ENCODE data around the gene FAAH2. TPM values are rescaled to one million over a fixed set of nuclear protein-coding genes. Genes with fewer than 3 reads are reported as not detected.

The FAAH2 gene
- total RNA-seq, 4 donors from 2014 or later: 7.4 to 13.7 (median 12.4) TPM

DNA sequence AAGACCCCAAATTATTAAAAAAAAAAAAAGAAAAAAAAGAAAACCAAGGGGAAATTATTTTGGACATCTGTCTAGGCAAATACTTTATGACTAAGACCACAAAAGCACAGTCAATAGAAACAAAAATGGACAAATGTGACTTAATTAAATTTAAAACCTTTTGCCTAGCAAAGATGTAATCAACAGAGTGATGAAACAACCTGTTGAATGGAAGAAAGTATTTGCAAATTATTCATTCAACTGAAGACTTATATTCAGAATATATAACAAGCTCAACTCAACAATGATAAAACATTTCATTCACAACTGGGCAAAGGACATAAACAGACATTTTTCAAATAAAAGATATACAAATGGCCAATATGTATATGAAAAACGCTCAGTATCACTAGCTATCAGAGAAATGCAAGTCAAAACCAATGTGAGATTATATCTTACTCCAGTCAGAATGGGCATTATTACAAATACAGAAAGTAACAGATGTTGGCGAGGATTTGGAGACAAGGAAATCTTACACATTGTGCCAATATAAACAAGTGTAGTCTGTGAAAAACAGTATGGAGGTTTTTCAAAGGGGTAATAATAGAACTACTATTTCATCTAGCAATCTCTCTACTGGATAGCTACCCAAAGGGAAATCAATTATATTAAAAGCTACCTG is 67.1 kb downstream of the FAAH2 start:
- H3K27me3 ChIP-seq: no peaks in the 10 kb centered on the region
- TF ChIP-seq, protein P1, sequence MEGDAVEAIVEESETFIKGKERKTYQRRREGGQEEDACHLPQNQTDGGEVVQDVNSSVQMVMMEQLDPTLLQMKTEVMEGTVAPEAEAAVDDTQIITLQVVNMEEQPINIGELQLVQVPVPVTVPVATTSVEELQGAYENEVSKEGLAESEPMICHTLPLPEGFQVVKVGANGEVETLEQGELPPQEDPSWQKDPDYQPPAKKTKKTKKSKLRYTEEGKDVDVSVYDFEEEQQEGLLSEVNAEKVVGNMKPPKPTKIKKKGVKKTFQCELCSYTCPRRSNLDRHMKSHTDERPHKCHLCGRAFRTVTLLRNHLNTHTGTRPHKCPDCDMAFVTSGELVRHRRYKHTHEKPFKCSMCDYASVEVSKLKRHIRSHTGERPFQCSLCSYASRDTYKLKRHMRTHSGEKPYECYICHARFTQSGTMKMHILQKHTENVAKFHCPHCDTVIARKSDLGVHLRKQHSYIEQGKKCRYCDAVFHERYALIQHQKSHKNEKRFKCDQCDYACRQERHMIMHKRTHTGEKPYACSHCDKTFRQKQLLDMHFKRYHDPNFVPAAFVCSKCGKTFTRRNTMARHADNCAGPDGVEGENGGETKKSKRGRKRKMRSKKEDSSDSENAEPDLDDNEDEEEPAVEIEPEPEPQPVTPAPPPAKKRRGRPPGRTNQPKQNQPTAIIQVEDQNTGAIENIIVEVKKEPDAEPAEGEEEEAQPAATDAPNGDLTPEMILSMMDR (IDR thresholded peaks at IDR 0.05): no peak
- no peak for TF ChIP-seq POLR2A (IDR thresholded peaks at IDR 0.05)
- intact Hi-C loops (cut with DNase I): no loop called here
- WGBS, 2 donors: 70 to 90% methylated on average over 2 of the region's 2 CpGs
- no peak overlapping the region for H3K4me3 ChIP-seq (replicated peaks in 1 of 3)
- no peaks in the 10 kb centered on the region for H3K4me1 ChIP-seq
- H3K9me3 ChIP-seq: no peaks in the 10 kb centered on the region
- H3K27ac ChIP-seq: no peak overlapping the region
- DNase-seq: no peak
- H3K36me3 ChIP-seq: no peaks in the 10 kb centered on the region

DNA sequence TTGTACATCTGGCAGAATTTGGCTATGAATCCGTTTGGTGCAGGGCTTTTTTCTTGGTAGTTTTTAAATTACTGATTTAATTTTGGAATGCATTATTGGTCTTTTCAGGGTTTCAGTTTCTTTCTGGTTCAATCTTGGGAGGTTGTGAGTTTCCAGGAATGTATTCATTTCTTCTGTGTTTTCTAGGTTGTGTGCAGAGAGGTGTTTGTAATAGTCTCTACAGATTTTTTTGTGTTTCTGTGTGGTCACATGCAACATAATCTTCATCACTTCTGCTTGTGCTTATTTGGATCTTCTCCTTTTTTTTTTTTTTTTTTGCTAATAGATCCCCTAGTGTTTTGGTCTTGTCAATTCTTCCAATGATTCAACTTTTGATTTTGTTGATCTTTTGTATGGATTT is 77.6 kb downstream of the FAAH2 start:
- no peak for DNase-seq
- no peaks in the 10 kb centered on the region for H3K36me3 ChIP-seq
- H3K27me3 ChIP-seq: no peaks in the 10 kb centered on the region
- H3K4me1 ChIP-seq: no peaks in the 10 kb centered on the region
- no peak overlapping the region for H3K27ac ChIP-seq
- 78 to 87% methylated on average over 1 of the region's 1 CpG for WGBS, 2 donors
- H3K9me3 ChIP-seq: no peaks in the 10 kb centered on the region
- TF ChIP-seq, protein P1 (IDR thresholded peaks at IDR 0.05): no peak
- no peak for TF ChIP-seq POLR2A (IDR thresholded peaks at IDR 0.05)
- H3K4me3 ChIP-seq (replicated peaks in 1 of 3): no peak overlapping the region
- intact Hi-C loops (cut with DNase I): no loop called here

DNA sequence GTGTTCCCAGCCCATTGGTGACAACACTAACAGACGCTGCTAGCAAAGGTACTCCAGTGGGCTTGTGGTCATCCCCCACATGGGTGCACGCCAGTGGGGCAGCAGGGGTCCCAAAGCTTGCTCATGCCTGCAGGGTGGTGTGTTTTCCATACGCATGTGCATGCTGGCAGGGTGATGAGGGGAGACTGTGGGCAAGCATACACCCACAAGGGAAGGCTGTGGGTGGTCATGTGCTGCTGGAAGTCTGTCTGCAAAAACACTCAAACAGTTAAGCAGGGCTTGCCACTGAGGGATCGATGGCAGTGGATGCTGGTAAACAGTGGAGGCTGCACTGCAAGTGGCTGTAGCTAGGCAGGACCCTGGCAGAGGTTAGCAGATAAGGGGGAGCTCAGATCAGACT is 79.9 kb downstream of the FAAH2 start:
- no peak overlapping the region for H3K4me3 ChIP-seq (replicated peaks in 1 of 3)
- WGBS, 2 donors: 93 to 100% methylated on average over 3 of the region's 4 CpGs

DNA sequence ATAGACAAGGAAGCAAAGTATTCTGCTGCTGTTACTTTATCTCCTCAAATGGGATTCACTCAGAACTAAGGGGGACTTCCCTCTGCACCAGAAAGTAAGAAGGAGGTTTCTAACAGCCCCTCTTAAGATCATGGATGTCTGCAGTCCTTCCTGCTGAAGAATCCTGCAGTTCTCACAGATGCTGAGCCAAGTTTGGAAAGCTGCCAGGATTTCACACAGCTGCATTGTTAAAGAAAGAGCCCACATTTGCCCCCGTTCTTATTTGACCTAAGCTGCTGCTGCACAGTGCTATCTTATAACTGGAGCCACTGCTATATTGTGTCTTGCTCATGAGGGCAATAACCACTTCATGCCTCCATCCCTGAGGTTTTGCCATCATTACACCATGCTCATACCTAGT is 81.1 kb downstream of the FAAH2 start:
- Histone ChIP-seq H3K27ac (no peak overlapping the region), H3K4me1 (no peaks in the 10 kb centered on the region), H3K36me3 (no peaks in the 10 kb centered on the region), H3K27me3 (no peaks in the 10 kb centered on the region), H3K9me3 (no peaks in the 10 kb centered on the region), H3K4me3 (replicated peaks in 1 of 3) (no peak overlapping the region)
- DNase-seq: no peak
- intact Hi-C loops (cut with DNase I): no loop called here
- WGBS, 2 donors: 17% methylated on average over 1 of the region's 1 CpG; no CpG with 5 or more reads in 1 of the 2 donors
- no peak for TF ChIP-seq POLR2A (IDR thresholded peaks at IDR 0.05)
- TF ChIP-seq, protein P1 (IDR thresholded peaks at IDR 0.05): no peak

More for the DNA sequence above, 79.9 kb downstream of the FAAH2 start:
- no peaks in the 10 kb centered on the region for H3K4me1 ChIP-seq
- H3K9me3 ChIP-seq: no peaks in the 10 kb centered on the region
- no peaks in the 10 kb centered on the region for H3K27me3 ChIP-seq
- H3K36me3 ChIP-seq: no peaks in the 10 kb centered on the region
- no peak for DNase-seq
- H3K27ac ChIP-seq: no peak overlapping the region
- TF ChIP-seq, protein P1 (IDR thresholded peaks at IDR 0.05): no peak
- TF ChIP-seq POLR2A (IDR thresholded peaks at IDR 0.05): no peak
- intact Hi-C loops (cut with DNase I): no loop called here

DNA sequence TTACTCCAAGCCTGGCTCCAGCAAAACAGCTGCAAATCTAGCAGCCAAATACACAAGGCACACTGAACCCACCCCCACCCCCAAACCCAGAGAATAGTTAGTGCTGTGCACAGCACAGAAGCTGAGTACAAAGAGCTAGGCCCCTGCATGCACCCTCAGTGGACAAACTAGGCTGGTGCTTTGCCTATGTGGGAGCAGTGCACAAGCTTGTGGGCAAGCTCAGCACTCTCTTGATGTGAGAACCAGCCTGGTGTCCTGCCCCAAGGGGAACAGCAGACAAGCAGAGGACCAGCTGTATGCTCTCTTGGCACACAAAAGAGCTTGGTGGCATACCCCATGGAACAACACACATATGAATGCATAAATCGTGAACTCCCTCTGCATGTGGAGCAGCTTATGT is 81.7 kb downstream of the FAAH2 start:
- Histone ChIP-seq H3K36me3 (no peaks in the 10 kb centered on the region), H3K9me3 (no peaks in the 10 kb centered on the region), H3K4me3 (replicated peaks in 1 of 3) (no peak overlapping the region), H3K27me3 (no peaks in the 10 kb centered on the region), H3K4me1 (no peaks in the 10 kb centered on the region), H3K27ac (no peak overlapping the region)
- WGBS, 2 donors: 86% methylated on average over 1 of the region's 1 CpG
- TF ChIP-seq, protein P1 (IDR thresholded peaks at IDR 0.05): no peak
- TF ChIP-seq POLR2A (IDR thresholded peaks at IDR 0.05): no peak
- no peak for DNase-seq
- intact Hi-C loops (cut with DNase I): no loop called here

All from thyroid gland (tissue), 4 donors.